HG02981 (cell line): Measurements from ENCODE around the gene SSBP3.
A peak's percentile ranks its signal among the peaks of the same experiment; 100 is the strongest.
"Not testable (repeated sequence)": the region's sequence is repeated elsewhere in the genome, so short reads cannot be mapped to it uniquely, and the experiment has no call there.

ENCODE experiments used
- ATAC-seq: cut with Tn5 transposase; IDR thresholded peaks from one replicate; pipeline ENCODE4 v1.9.1; 2021; ENCODE audit warnings: mild to moderate bottlenecking, moderate library complexity; ENCODE audit not compliant: unreplicated experiment

Gene SSBP3

DNA sequence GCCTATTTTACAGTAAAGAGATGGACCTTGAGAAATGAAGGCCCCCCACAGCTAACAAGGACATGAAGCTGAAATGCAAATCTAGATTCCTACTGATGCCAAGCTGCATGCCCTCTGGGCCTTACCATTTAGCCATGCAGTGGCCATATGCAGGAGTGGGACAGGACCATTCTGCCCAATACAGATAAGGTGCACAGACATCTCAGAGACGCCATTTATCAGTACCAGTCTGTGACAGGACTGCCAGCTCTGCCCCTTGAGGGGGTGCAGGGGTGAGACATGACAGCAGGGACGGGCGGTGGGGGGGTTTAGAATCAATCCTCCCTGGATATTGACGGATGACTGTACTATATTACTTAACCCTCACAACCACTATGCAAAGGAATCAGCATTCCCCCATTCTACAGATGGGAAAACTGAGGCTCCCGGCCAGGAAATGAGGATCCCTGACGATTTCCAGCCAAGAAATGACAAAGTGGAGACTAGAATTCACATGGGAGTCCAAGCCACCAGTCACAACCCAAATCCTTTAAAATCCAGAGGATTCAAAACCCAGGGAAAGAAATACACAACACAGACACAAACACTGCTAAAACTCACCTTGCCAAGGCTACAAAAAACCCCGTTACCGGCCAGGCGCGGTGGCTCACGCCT, 10.8 kb downstream of the SSBP3 start:
- no peak for ATAC-seq

DNA sequence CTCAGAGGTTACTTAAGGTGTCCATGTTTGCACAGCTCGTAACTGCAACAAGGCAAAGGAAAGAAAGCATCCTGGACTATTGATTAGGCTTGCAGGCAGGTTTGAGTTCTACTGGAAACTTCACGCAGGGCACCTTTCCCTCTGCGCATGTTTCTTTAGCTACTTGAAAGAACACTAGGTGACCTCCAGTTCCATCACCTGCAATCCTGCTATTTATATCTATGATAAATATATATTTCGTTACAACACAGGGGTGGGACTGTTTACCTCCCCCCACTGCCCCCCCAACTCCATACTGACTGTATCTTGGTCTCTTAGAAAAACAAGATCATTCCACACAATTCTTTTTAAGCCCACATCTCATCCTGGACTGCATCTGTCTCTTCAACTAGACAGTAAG, 12.1 kb downstream of the SSBP3 start:
- ATAC-seq = no peak

DNA sequence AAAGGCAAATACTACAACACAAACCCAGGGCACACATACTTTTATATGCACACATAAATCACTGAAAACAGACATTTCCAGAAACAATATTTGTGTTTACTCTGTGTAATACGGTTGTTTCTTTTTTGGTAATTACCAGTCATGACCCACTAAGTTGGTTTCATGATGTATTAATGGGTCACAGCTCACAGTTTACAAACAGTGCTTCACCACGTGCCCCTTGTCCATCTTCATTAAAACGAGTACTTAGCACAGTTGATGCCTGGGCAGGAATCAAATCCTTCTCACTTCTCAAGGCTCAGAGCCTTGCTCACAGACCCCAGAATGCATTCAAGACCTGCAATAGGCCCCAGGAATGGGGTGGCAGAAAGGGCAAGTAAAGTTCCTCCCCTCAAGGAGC, 13.8 kb downstream of the SSBP3 start:
- ATAC-seq = no peak

DNA sequence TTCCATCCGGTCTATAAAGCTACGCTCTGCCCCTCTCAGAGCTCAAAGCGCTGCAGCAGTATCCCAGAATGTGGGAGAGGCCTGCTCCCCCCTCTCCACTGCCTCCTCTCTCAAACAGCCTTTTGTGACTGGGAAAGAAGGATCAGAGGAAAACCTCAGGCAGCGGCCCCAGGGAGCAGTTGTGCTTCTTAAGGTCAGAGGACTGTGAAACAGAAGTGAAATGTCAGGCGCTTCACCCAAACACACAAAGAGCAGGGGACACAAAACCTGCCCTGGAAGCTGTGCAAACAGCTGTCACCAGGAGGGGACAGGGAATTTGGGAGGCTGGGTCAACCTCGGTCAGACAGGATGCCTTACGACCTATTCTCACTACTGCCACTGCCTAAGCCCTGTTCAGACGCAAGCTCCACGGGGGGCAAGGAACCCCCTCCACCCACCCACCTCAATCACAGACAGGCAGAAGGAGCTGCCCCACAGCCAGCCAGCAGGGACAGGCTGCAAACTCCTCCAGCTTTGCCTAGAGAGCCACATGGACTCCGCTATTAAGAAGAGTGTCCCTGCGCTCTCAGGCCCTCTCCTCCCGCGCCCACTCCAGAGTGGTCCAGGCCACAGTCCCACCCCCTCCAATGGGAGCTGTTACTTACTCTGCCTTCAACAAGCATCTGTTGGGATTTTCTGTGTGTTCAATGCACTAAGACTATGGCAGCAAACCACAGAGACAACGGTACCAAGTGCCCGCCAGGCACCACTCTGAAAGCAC, 14.6 kb downstream of the SSBP3 start:
- no peak for ATAC-seq

DNA sequence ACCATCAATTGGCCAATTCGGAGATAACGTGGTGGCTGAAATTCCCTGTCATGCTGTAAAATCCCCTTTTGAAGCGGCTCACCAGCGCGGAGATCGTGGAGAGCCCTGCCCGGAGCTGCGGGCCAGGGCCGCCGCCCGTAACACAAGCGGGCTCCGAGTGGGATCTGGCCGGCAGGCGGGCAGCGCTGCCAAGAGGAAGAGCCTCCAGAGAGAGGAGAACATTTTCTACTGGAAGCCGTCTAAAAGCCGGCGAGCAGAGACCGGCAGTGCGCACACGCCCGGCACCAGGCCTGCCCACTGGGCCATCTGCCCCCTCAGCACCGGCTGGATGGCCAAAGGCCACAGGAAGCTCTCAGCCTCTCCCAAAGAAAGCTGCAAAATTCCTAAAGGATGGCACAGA, 15.5 kb downstream of the SSBP3 start:
- no peak for ATAC-seq

DNA sequence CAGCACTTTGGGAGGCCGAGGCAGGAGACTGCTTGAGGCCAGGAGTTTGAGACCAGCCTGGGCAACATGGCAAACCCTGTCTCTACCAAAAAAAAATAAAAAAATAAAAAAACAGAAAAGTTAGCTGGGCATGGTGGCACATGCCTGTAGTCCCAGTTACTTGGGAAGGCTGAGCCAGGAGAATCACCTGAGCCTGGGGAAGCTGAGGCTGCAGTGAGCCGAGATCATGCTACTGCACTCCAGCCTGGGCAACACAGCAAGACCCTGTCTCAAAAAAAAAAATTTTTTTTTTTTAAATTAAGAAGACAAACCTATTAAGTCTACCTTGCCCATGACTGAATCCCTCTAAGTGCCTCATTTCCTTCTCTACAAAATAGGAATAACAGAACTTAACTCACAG, 16.6 kb downstream of the SSBP3 start:
- not testable (repeated sequence) for ATAC-seq

DNA sequence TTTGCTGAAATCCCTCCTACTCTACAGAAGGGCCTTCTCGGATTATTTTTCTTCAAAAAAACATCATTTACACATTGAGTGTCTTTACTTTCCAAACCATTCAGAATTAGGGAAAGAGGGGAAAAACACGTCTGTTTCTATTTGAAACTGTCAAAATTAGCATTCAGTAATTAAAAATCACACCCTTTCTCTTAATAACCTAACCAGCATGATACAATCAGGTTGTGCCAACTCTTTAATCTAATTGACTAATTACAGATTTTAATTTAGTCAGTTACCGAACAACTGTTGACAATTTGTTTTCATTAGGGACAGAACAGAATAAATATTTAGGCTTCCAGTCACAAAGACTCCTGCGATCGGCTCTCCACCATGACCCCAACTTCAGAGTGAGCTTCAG, 18.8 kb downstream of the SSBP3 start:
- ATAC-seq = no peak

DNA sequence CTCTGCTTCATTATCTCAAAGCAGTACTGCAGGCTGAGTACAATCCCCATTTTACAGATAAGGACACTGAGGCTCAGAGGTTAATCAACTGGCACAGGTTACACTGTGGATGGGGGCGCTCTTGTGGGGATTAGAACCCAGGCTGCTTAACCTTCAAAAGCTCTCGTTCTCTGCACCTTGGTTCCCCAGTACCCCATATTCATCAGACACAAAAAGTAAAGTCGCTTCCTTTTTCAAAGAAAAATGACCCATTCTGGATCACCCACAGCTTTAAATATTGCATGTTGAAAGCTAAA, 20.5 kb downstream of the SSBP3 start:
- ATAC-seq = no peak

DNA sequence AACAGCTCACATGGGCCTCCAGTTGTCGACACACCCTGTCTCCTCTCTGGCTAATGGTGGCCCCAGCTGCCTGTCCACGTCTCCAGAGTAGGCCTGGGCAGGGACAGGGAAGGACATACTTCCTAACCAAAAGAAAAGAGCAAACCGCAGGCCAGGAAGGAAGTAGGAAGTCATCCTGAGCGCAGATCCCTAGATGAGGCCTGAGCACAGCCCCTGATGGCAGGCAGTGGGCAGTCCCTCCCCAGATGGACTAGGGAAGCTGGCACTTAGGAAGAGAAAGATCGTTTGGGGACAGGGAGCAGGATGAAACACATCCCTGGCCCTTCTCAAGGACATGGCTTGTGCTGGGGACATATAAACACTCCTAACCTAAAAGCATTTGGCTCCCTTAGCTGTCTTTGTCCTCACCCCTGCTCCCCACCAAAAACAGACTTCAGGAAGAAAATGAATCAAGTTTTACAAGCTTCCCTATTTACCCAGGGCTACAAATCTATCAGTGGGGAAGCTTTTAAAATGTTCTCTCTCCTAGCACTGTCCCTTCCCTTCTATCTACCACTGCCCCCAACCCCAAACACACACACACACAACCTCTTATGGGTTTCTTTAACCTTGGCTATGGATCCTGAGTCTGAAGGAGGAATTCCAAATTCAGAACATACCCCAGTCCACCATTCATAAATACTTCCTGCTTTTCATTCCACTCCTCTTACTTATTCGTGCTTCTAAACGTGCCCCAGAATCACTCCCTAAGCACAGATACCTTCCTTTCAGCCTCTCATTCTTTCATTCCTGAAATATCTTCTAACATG, 21.1 kb downstream of the SSBP3 start:
- no peak for ATAC-seq

DNA sequence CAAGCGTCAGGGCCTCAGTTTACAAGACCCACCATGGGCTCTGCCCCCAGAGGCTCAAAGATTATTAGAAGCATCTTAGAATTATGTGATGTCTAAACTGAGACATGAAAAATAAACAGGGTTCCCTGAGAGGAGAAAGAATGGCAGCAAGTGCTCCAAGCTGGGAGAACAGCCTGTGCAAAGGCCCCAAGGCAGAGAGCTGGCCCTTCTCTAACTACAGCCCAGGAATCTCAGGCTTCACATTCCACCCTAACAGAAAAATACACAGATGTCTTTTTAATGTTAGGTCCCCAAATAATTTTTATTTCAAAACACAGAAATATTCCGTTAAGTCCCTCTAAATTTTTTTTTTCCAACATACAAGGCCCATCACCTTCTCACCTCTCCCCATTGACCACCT, 21.7 kb downstream of the SSBP3 start:
- ATAC-seq = no peak

DNA sequence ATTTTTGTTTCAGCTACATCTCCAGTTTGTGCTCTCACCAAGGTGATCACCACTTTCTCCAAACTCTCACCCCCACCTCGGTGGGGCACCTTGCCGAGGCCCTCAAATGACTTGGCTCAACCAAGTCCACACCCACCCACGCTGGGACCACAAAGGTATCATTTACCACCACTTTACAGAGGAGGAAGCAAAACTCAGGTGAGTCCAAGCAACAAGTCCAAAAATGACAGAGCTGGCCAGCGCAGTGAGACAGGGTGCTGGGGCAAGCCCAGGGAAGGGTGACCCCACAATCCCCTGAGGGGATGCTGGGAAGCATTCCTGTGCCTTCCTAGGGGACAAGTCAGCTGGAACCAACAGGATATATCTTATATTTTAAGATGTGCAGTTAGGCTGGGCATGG, 24.7 kb downstream of the SSBP3 start:
- ATAC-seq = no peak

DNA sequence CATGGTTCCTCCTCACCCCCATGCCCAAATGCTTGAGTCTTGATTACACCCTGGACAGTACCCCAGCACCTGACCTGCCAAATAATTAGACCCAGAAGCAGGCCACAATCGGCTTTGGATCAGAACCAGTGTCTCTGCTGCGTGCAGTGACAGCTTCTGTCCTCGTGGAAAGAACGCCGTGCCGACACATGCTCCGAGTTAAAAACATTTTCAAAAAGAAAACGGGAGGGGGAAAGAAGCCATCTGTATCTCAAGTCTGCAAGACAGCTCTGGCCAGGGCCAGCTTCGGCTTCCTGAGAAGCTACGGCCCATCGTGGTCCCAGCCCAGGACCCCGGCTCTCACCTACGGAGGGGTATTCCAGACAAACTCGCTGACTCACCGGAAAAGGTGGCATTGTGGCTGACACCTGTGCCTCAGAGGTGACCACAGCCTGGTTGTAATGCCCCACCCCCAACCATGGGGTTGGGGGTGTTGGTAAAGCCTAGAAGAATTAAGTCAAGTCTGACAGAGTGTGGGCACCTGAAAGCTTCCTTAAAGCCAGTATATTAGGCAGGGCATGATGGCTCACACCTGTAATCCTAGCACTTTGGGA, 25.8 kb downstream of the SSBP3 start:
- ATAC-seq = no peak

DNA sequence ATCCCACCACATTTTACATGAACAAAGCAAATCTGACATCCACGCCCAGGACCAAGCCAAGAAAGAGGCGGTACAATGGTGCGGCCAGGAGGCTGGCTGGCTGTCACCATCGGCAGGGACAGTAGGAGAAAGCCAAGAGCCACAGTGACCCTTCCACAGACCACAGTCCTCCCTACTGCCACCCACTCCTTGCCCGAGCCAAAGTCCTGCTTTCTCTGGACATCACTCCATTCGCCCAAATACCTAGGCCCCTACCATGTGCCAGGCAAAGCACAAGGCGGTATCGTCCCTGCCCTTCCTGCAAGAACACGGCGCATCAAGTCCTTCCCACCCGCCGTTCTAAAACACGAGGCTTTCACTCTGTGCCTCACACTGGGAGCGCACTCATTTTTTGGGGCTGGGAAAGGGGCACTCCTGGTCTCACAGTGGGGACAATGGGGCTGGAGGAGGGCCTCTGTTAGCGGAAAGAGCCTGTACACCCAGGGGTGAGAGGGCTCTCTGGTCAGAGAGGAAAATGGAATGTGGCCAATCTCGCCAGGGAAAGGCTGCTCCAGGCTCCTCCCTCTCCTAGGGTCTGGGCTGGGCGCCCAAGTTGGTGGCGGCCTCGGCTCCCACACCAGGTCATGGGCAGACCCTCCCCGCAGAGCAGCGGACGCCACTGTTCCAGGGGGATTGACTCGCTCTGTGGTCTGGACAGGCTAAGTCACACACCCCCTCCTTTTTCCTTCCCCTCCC, 26.5 kb downstream of the SSBP3 start:
- no peak for ATAC-seq

DNA sequence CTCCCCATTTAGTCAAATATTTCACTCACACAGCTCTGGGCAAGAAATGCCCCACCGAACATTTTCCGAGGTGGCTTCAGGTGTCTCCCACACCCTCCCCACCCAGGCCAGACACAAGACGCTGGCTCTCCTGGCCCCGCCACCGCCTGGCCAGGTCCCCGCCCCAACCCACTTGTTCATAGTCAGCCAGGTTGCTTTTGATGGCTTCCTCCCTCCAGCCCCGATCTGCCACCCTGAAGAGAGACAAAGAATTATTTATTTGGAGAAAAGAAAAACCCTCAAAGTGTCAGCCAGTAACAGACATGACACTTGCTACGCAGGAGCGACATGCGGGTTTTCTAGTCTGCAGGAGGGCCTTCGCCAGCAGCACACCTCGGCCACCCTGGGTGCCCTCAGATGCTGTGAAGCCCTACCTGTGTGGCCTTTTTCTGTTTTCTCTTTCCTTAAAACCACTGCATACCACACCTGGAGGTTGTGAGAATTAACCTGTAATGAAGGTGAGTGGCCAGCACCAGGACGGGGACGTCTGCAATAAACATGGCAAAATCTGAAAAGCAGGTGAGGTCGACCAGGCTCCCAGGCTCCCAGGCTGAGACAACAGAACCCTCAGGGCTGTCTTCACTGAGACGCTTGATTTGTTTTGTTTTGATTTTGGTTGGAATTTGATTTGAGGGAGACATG, 27.2 kb downstream of the SSBP3 start:
- no peak for ATAC-seq

DNA sequence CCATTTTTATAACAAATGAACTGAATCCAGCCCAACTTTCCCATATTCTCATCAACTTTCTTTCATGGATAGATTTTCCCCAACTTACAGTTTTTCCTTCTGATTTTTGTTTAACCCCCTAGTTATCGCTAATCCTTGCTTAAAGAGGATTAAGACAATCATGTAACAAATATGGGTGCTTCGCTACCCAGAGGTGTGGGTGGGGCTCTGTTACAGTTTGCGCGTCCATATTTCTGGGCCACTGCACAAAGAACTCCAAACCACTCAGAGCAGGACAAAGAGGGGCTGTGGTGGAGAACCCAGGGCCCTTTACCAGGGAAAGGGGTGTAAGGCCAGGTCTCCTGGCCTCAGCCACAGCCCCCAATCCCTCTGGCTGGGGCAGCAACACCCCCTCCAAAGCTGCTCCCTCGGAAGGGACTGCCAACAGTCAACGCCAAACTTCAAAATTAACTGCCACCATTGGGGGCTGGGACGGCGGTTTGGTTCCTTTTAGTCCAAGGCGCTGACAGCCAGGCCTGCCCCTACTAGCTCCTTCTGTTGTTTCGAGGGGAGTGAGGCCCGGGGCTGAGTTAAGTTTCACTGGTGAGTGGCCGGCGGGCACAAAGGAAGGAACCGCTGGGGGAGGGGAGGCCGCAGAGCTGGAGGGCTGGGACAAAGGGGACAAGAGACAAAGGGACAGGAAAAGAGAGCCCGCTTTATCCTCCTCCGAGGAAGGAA, 27.9 kb downstream of the SSBP3 start:
- ATAC-seq = no peak

DNA sequence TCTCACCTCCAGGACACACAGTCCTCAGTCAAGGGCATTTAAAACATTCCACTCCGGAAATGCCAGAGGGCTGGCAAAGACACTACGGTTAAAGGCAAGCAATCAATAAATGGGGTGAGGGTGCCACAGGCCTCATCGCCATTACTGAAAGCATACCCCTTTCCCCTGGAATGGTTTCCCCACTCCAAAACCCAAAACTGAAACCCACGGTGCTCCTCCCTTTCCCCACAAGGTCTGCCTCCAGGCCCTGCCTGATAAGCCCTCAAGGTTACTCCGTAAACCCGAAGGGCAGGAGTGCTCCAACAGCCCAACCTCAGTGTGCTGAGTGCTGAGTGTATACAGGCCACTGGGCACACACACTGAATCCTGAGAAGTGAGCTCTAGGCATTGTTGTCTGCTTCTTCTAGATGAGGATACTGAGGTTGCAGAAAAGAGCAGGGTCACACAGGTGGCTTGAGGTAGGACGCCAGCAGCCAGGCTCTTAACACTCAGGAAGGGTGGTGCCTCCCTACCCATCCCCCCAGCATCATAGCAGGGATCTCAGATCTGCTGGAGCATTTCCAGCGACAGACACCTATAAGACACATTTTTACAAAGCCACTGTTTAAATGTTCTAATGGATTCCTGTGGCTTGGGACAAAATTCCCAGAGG, 29.0 kb downstream of the SSBP3 start:
- ATAC-seq = no peak

DNA sequence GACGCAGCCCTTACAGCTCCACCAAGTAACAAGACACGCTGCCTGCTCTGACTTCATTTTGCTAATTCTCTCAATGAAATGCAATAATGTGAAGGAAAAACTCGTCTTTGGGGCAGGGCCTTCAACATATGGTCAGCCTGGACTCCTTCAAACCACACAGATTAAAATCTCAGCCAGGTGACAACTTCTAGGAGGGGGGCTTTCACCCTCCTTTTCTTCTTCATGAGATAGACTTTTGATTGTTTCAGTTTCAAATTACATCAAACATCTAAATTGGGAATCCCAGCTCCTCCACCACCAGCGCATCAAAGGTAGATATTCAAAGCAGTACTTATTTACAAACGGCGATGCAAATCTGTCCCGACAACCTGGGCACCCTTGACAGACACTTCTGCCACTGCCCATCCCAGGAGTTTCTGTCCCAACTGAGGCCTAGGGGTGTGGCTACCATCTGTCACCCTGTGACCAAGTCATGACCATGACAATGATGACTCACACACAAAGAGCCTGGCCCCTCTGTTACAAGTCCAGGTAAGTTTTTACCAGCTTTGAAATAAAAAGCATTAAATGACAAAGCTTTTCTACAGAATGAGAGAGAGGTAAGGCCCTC, 29.7 kb downstream of the SSBP3 start:
- peak; percentile 55 for ATAC-seq

DNA sequence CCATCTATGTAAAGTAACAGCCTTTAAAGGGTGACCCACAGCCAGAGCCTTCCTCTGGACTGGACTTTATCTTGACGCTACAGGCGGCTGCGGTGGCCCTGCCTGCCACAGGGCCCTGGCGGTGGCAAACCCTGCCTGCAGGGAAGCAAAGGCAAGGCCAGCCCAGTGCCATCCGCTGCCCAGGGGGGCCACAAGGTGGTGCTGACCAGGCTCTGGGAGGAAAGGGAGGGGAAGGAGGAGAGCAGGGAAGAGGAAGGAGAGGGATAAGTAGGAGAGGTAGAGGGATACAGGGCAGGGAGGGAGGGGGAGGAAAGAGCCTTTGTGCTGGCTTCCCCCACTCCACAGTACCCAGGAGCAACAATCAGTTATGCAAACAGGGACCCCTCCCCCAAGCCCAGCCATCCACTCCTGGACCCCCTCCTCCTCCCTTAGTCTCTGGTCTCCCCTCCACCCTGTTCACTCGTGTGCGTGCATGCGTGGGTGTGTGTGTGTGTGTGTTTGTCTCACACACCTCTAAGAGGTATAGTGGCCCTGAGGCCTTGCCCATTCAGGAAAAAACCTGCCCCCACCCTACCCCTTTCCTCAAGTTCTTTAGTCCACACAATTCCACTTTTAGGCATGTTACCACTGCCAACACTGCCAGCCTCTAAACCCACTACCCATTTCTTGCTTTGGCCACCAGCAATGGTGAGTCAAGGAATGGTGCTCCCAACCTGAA, 30.3 kb downstream of the SSBP3 start:
- ATAC-seq = no peak
